ENCODE data around the gene SLC40A1.
"Not testable (repeated sequence)": the region's sequence is repeated elsewhere in the genome, so short reads cannot be mapped to it uniquely, and the experiment has no call there.

The SLC40A1 gene

GRCh38 chr2:189602233-189602632, 21.6 kb upstream of the SLC40A1 start:
- DNase-seq = no peak
- in situ Hi-C loops (cut with MboI; ENCODE audit: low pct_unique_long_range_greater_than_20kb, low sequenced_read_pairs) = no loop called here

DNA sequence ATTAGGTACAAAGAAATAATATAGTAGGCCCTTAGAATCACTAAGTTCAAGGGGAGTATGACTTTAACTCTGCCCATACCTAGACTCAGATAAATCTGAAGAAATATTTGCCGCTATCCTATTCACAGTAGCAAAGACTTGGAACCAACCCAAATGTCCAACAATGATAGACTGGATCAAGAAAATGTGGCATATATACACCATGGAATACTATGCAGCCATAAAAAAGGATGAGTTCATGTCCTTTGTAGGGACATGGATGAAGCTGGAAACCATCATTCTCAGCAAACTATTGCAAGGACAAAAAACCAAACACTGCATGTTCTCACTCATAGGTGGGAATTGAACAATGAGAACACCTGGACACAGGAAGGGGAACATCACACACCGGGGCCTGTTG, 21.1 kb upstream of the SLC40A1 start:
- in situ Hi-C loops (cut with MboI; ENCODE audit: low pct_unique_long_range_greater_than_20kb, low sequenced_read_pairs); DNase-seq: not testable (repeated sequence)

GRCh38 chr2:189601043-189601442, 20.5 kb upstream of the SLC40A1 start:
- no peak for DNase-seq
- in situ Hi-C loops (cut with MboI; ENCODE audit: low pct_unique_long_range_greater_than_20kb, low sequenced_read_pairs) = no loop called here

DNA sequence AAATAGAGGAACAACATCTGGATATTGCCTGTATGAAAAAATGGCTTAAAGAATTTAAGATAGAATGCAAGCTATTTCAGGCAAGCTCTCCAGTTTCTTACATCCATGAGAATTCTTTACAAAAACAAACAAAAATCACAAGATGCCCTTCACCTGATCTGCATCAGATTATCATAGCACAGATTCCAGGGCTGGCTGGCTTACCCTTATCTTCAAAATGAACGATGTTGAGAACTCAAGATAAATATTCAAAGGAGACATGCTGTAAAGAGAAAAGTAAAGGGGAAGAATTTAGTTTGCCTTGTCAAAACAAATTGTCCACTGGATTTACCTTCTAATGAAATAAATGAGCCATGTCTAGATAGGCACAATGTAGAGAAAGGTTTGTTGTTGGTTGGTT, 18.7 kb upstream of the SLC40A1 start:
- no peak for DNase-seq
- in situ Hi-C loops (cut with MboI; ENCODE audit: low pct_unique_long_range_greater_than_20kb, low sequenced_read_pairs) = no loop called here

DNA sequence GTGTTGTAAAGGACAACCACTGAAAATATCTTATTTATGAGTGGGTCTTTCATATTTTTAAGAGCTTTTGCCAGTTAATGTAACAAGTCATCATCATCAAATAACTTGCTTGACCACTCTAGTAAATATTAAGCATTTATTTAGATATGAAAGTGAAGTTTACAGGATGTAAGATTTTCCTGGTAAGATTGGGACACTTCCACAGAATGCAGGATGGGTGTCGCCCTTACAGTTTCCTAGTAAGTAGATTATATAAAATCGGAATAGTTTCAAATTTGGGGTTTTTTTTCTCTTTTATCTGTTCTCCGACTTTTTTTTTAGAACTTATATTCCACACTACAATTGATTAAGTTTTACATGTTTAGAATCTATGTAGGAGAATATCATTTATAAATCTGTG, 14.8 kb upstream of the SLC40A1 start:
- no peak for DNase-seq
- in situ Hi-C loops (cut with MboI; ENCODE audit: low pct_unique_long_range_greater_than_20kb, low sequenced_read_pairs) = no loop called here

GRCh38 chr2:189594305-189594704, 13.7 kb upstream of the SLC40A1 start:
- in situ Hi-C loops (cut with MboI; ENCODE audit: low pct_unique_long_range_greater_than_20kb, low sequenced_read_pairs) = no loop called here
- no peak for DNase-seq

DNA sequence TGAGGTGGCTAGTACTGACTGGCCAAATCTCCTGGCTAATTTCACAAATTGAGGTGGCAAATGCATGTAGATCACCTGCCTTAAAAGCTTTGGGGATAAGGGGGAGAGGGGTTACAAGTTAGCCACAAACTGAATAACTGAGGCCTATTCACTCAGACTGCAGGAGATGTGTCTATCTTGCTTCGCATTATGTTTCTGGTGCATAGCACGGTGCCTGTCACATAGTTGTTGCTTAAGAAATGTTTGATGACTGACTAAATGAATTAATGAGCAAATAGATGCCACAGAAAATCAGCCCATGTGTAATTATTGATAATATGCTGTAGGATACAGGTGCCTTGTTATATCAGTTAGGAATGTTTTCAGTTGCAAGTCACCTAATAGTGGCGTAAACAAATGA, 12.5 kb upstream of the SLC40A1 start:
- DNase-seq = no peak
- in situ Hi-C loops (cut with MboI; ENCODE audit: low pct_unique_long_range_greater_than_20kb, low sequenced_read_pairs) = no loop called here

DNA sequence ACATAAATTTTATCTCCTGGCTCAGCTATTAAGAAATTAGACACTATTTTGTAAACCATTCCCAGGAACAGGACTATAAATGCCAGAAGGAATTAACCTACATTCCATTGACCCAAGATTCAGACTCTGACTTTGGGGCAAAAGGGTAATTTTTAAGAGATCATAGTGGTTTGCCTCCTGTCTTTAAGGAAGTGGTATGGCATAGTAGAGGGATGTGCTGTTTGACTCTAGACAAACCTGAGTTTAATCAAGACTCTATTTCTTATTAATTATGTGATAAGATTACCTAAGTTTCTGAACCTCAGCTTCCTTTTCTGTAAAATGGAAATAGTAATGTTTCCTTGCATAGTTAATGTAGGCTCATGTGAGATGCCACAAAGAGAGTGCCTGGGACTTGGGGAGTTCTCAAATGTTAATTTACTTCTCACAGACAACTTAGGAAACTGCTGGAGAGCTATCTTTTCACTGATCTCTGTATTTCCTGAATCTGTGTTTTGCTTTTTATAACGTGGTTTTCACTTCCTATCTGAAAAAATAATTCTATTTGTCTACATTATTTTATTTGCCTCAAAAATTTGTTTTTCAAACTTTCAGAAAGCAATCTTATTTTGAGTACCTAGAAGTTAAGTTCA, 11.9 kb upstream of the SLC40A1 start:
- no peak for DNase-seq
- in situ Hi-C loops (cut with MboI; ENCODE audit: low pct_unique_long_range_greater_than_20kb, low sequenced_read_pairs) = no loop called here

DNA sequence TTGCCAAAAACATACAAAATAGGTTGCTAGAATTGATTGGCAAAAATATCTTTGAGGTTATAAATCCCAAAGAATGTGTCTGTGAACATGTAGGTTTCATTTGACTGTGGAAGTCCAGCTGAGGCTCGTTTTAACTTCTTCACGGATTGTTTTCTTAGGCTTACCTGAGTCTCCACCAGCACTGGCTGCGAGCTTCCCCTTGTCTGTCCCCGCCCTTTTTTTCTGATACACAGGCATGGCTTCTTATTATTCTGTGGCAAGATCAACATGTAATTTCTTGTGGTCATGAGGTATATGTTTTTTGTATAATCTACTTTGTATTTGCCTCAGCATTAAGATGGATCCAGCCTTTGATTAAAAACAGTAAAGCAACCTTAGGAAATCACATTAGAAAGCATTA, 7.2 kb upstream of the SLC40A1 start:
- in situ Hi-C loops (cut with MboI; ENCODE audit: low pct_unique_long_range_greater_than_20kb, low sequenced_read_pairs) = no loop called here
- peak; percentile 49 for DNase-seq

DNA sequence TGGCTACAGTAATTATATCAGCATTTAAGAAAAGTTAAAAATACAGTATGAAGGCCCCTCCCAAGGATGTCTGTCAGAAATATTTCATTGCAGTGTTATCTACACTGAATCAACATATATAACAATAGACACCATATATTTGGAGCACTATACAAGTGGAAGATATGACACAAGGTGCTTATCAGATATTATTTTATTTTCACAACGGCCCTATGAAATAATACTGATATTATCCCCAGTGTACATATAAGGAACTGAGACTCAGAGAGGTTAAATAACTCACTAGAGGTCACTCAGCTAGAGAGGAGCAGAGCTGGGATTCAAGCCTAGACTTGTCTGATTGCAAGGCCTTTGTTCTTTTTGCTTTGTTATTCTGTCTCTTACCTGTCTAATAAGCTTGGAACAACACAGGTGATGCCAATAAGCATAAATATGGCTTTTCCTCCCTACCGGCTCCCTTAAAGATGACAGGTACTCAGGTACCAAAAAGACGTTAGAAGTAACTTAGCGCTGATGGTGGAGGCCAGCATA, 4.7 kb upstream of the SLC40A1 start:
- in situ Hi-C loops (cut with MboI; ENCODE audit: low pct_unique_long_range_greater_than_20kb, low sequenced_read_pairs) = no loop called here
- DNase-seq = no peak

GRCh38 chr2:189584686-189585085, 4.1 kb upstream of the SLC40A1 start:
- no peak for DNase-seq
- in situ Hi-C loops (cut with MboI; ENCODE audit: low pct_unique_long_range_greater_than_20kb, low sequenced_read_pairs) = no loop called here

DNA sequence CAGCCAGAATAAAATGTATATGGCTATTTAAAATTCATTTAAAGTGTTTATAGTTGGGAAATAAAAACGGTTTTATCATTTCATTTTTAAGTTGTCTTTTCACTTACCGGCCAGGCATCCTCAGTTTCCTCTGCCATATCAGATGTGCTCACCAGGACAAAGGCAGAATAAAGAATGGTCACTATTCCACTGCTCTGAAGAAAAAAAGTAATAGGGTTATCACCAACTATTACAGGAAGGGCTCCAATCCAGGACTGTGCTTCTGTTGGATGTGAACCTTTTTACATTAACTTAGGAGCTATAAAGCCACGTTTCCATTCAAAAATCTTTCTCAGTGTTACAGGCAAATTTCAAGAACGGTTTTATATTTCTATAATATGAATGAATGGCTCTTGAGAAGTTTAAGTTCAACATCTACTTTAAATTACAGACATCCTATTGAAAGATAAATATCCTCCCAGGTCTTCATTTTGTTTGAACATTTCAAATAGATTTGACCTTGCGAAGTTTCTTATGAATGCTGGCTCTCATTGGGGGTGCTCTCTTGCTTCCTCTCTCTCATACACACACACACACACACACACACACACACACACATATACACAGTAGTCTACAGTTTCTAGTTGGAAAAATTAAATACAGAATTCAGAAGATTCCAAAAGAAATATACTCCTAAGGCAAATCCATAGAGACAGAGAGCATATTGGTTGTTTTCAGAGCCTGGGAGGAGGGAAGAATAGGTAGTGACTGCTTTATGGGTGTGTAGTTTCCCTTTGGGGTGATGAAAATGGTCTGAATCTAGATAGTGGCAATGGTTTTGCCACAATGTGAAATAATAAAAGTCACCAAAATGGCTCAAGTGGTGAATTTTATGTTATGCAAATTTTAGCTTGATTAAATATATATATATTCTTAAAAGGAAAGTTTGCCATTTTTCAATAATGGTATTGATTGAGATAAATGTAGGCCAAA, 2.9 kb upstream of the SLC40A1 start:
- no peak for DNase-seq
- in situ Hi-C loops (cut with MboI; ENCODE audit: low pct_unique_long_range_greater_than_20kb, low sequenced_read_pairs) = no loop called here

DNA sequence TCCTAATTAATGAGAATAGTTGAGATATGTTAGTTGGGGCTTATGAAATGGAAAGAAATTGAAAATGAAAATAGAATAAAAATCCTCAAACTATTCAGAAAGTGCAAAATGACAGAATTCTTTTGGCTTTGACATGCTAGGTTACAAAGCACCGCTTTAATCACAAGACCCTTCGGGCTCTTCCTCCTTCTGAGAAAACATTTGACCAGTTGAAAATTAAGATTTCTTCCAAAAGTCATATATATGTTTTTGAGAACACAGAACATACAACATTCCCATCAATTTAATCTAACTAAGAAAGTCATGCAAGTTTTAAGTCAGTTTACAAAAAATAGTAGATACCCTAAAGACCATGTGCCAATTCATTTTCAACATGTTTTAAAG, 2.2 kb upstream of the SLC40A1 start:
- DNase-seq = no peak
- in situ Hi-C loops (cut with MboI; ENCODE audit: low pct_unique_long_range_greater_than_20kb, low sequenced_read_pairs) = no loop called here

DNA sequence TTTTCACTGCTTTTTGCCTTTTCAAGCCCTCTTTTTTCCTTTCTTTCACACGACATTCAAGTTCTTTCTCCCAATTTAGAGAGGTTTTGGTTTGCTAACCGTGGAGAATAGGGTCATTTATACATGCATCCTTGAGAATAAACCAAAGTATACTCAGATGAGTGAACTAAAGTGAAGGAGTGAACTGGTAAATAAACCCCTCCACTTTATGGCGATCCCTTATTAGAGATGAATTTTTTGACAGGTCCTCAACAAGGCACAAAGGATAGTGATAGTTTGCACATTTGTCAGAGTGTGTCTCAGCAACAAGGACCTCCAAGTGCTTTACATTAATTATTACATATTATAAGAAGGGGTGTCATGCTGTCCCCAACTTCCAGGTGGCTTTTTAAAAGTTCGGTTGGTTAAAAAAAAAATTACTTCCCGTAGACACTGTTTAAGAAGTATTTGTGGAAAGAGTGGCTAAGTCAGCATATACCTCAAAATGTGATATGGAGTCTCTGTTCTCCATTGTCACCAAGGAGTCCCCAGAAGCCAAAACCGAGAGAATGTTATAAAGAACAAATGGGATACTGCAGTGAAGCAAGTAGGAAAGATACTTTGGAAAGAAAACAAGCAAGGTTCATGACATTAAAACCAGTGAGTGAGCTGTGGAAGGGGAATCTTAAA, 1.7 kb upstream of the SLC40A1 start:
- in situ Hi-C loops (cut with MboI; ENCODE audit: low pct_unique_long_range_greater_than_20kb, low sequenced_read_pairs) = no loop called here
- DNase-seq = no peak

DNA sequence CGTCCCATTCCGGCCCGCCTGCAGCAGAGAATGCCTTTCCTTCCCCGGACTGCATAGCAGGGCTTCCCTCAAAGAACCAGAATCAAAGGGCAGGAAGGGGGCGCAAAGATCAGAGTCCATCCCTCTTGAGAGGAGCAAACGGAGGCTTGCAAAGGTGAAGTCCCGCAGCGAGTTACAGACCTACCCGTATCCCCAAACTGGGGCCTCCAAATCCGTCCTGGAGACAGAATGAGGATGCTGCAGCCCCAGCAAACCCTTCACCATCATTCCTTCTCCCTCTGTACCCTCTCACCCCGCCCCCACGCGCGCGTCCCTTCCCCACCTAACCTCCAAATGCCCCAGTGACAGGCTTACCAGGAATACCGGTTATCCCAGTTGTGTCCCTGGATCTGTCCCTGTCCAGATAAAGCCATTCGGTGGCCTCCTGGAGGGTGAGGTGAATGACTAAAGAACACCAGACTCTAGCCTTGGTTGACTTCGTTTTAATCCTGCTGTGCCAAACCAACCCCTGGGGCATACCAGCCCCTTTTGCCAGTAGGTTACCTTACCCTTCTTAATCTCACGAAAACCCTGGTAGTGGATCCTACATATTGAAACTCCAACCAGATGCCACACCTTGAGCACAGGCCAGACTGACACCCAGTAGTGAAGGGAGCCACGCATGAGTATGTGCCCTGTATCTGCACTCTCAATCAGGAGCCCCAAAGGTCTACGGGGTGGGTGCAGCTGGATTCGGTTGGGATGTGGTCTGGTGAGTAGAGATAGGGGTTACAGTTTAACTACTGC, 961 bp upstream of the SLC40A1 start:
- in situ Hi-C loops (cut with MboI; ENCODE audit: low pct_unique_long_range_greater_than_20kb, low sequenced_read_pairs) = no loop called here
- DNase-seq = no peak

DNA sequence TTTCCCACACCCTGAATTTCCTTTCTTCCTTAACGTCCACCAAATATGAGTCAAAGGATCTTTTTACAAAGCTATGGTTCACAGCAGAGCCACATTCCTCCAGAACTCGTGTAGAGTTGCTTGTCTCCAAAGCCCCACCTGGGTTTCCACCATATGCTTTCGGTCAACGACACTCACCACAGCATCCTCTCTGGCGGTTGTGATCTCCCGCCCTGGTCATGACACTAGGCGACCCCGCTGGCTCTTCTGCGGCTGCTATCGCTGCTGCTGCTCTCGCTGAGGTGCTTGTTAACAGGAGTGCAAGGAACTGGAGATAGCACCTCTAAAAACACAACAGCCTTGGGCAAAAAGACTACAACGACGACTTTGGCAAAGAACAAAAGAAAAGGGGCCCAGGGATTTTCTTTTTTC, 340 bp downstream of the SLC40A1 start:
- in situ Hi-C loops (cut with MboI; ENCODE audit: low pct_unique_long_range_greater_than_20kb, low sequenced_read_pairs) = no loop called here
- no peak for DNase-seq

DNA sequence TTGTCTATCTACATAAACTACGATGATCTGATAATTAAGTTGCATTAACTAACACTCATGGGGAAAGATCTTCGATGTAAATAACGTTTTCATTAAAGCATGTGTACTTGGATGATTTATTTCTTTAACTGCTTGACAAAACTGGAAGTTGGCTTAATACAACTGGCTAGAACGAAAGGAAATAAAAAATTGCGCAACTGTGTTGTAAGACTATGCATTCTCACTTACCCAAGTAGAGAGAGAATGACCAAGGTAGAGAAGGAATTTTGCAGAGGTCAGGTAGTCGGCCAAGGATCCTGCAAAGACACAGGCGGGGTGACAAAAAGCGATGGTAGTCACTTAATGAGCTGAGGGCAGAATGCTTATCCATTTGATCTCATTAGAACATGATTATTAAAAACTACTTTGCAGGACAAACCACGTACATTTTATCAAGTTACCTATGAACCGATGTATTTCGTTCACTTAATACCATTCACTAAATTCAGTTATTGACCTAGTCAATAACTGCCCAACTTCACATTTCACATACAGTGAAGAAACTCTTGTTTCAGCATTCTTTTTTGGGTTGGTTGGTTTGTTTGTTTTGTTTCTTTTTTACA, 900 bp downstream of the SLC40A1 start:
- peak; percentile 64 for DNase-seq
- in situ Hi-C loops (cut with MboI; ENCODE audit: low pct_unique_long_range_greater_than_20kb, low sequenced_read_pairs) = no loop called here

- in situ Hi-C loops (cut with MboI; ENCODE audit: low pct_unique_long_range_greater_than_20kb, low sequenced_read_pairs) = no loop called here
- DNase-seq = no peak
Observed at GRCh38 chr2:189578272-189578950, 2.2 kb downstream of the SLC40A1 start.

Data from KBM-7 (cell line).